Myocyte (in vitro differentiated cells): ENCODE results near the gene ZNHIT2. TPM values are rescaled to one million over a fixed set of nuclear protein-coding genes. Genes with fewer than 3 reads are reported as not detected.

ENCODE experiments used
- DNase-seq: peaks from one replicate; pipeline ENCODE4 v3.0.0-alpha.2; 2012; ENCODE audit warnings: low read depth
- total RNA-seq: library from RNA; depleted of rRNA; stranded (reverse); fragments of >200 nt; gene quantifications from 2 replicates; pipeline ENCODE4 v1.2.3, GENCODE V29; 2014

Gene ZNHIT2
- total RNA-seq, 1 donor from 2014 or later = 13.4 TPM

GRCh38 chr11:65107078-65107477, 10.4 kb downstream of the ZNHIT2 start:
- no peak for DNase-seq

- no peak for DNase-seq
Measured at GRCh38 chr11:65104628-65105027, 12.9 kb downstream of the ZNHIT2 start.

GRCh38 chr11:65103476-65103875, 14.0 kb downstream of the ZNHIT2 start:
- DNase-seq = peak; percentile 59

GRCh38 chr11:65102142-65103095, 15.1 kb downstream of the ZNHIT2 start:
- DNase-seq = no peak

GRCh38 chr11:65100674-65101350, 16.7 kb downstream of the ZNHIT2 start:
- DNase-seq = no peak

- no peak for DNase-seq
Measured at GRCh38 chr11:65096926-65097325, 20.6 kb downstream of the ZNHIT2 start.

GRCh38 chr11:65095974-65096806, 21.3 kb downstream of the ZNHIT2 start, which contains the start of gene VPS51:
TSS of gene VPS51 (plus strand) at chr11:65096214. CDS start at chr11:65096251, 37 bp downstream.
- DNase-seq = peak; percentile 90

- DNase-seq = no peak
Measured at GRCh38 chr11:65095427-65095826, 22.1 kb downstream of the ZNHIT2 start.

- DNase-seq = no peak
Measured at GRCh38 chr11:65090628-65091027, 26.9 kb downstream of the ZNHIT2 start.

GRCh38 chr11:65089621-65090020, 27.9 kb downstream of the ZNHIT2 start:
- no peak for DNase-seq

GRCh38 chr11:65087827-65088226, 29.7 kb downstream of the ZNHIT2 start:
- no peak for DNase-seq

- DNase-seq = no peak
Measured at GRCh38 chr11:65087216-65087615, 30.3 kb downstream of the ZNHIT2 start.

- DNase-seq = no peak
Measured at GRCh38 chr11:65086809-65087208, 30.7 kb downstream of the ZNHIT2 start.

- no peak for DNase-seq
Measured at GRCh38 chr11:65085446-65085845, 32.1 kb downstream of the ZNHIT2 start.

GRCh38 chr11:65084598-65085375, 32.7 kb downstream of the ZNHIT2 start:
- DNase-seq = no peak

- peak; percentile 95 for DNase-seq
Measured at GRCh38 chr11:65083834-65084597, 33.5 kb downstream of the ZNHIT2 start, which contains the start of the genes CDCA5 and ZFPL1. TSS of gene CDCA5 (minus strand) at chr11:65084040. CDS start at chr11:65083978, 62 bp downstream. TSS of gene ZFPL1 (plus strand) at chr11:65084222. CDS start at chr11:65084699, 477 bp downstream.

- no peak for DNase-seq
Measured at GRCh38 chr11:65083134-65083833, 34.2 kb downstream of the ZNHIT2 start.

GRCh38 chr11:65078786-65079342, 38.6 kb downstream of the ZNHIT2 start:
- no peak for DNase-seq

GRCh38 chr11:65078151-65078550, 39.4 kb downstream of the ZNHIT2 start:
- peak; percentile 26 for DNase-seq
